D341Med (cell line): Measurements from ENCODE around the gene FAIM.
"Not testable (repeated sequence)": the region's sequence is repeated elsewhere in the genome, so short reads cannot be mapped to it uniquely, and the experiment has no call there.

Source experiments
- DNase-seq: peaks from one replicate; pipeline ENCODE4 v3.0.0; 2012; ENCODE audit warnings: low spot score

Gene FAIM

GRCh38 chr3:138680974-138681373, 72.4 kb downstream of the FAIM start:
- DNase-seq = not testable (repeated sequence)

GRCh38 chr3:138681463-138682220, 73.1 kb downstream of the FAIM start:
- no peak for DNase-seq

- no peak for DNase-seq
Observed at GRCh38 chr3:138682648-138683047, 74.1 kb downstream of the FAIM start.
